HEK293 (cell line): ENCODE data around the gene DNAJC5.

Experiments used
- CTCF ChIA-PET: fragments of 350-600 bp; formaldehyde crosslinking; extraction: SDS; loops from one replicate; lab custom pipeline; 2021; ENCODE audit warnings: antibody characterized with exemption; lab: Yijun Ruan, JAX
- POLR2A ChIA-PET: fragments of 300-600 bp; formaldehyde crosslinking; extraction: SDS; loops from one replicate; lab custom pipeline; 2020; ENCODE audit warnings: antibody characterized with exemption, inconsistent platforms; lab: Yijun Ruan, JAX
- H3K27ac ChIP-seq: fragments of 200-500 bp; sonication (Bioruptor generic); 2 replicates; pipeline ENCODE4 v1.5.1; 2014; ENCODE audit warnings: low read depth, low read length, control low read depth, inconsistent platforms; ENCODE audit errors: extremely low read depth
- H3K36me3 ChIP-seq, 2 experiments: fragments of 200-500 bp in 1 of 2; sonication (Bioruptor generic) in 1 of 2; 1 replicate in 1 of 2; 2 replicates in 1 of 2; pipeline ENCODE4 v1.5.1; 2014 to 2017; ENCODE audit warnings: inconsistent platforms in 2 of 2, low read length in 2 of 2; ENCODE audit not compliant: control insufficient read depth in 2 of 2, insufficient read depth in 1 of 2
- H3K4me1 ChIP-seq: fragments of 200-500 bp; sonication (Bioruptor generic); 2 replicates; pipeline ENCODE4 v1.5.1; 2014; ENCODE audit warnings: mild to moderate bottlenecking, low read length, inconsistent platforms; ENCODE audit not compliant: control insufficient read depth, insufficient read depth
- H3K4me3 ChIP-seq: 2 replicates; pipeline ENCODE4 v1.5.1; 2011; ENCODE audit warnings: low read depth, mild to moderate bottlenecking, control low read depth, low read length, moderate library complexity
- H3K9me3 ChIP-seq: fragments of 200-500 bp; sonication (Bioruptor generic); 2 replicates; pipeline ENCODE4 v1.5.1; 2014; ENCODE audit warnings: low read depth, low read length, inconsistent platforms; ENCODE audit not compliant: control insufficient read depth, insufficient read depth
- HIC1 ChIP-seq: fragments of 450-650 bp; formaldehyde crosslinking; IDR thresholded peaks from 2 replicates; pipeline ENCODE4 v1.5.1; 2016; ENCODE audit warnings: missing biosample characterization, missing genetic modification characterization
- IKZF3 ChIP-seq: fragments of 450-650 bp; IDR thresholded peaks from 2 replicates; pipeline ENCODE4 v1.5.0; 2018; ENCODE audit warnings: missing biosample characterization, mild to moderate bottlenecking, missing genetic modification characterization, moderate library complexity
- KLF8 ChIP-seq: fragments of 450-650 bp; formaldehyde crosslinking; IDR thresholded peaks from 2 replicates; pipeline ENCODE4 v1.5.1; 2016; ENCODE audit warnings: missing biosample characterization, missing genetic modification characterization
- PATZ1 ChIP-seq: fragments of 450-650 bp; formaldehyde crosslinking; IDR thresholded peaks from 2 replicates; pipeline ENCODE4 v1.5.1; 2016; ENCODE audit warnings: missing biosample characterization, missing genetic modification characterization
- SP2 ChIP-seq: fragments of 450-650 bp; formaldehyde crosslinking; IDR thresholded peaks from 2 replicates; pipeline ENCODE4 v1.5.1; 2016; ENCODE audit warnings: missing biosample characterization, missing genetic modification characterization
- SP3 ChIP-seq: fragments of 450-650 bp; formaldehyde crosslinking; IDR thresholded peaks from 2 replicates; pipeline ENCODE4 v1.5.1; 2016; ENCODE audit warnings: missing biosample characterization, missing genetic modification characterization
- WT1 ChIP-seq: fragments of 450-650 bp; formaldehyde crosslinking; IDR thresholded peaks from 2 replicates; pipeline ENCODE4 v1.5.1; 2016; ENCODE audit warnings: missing biosample characterization, missing genetic modification characterization
- ZBTB26 ChIP-seq: fragments of 450-650 bp; formaldehyde crosslinking; optimal IDR thresholded peaks from 2 replicates; pipeline ENCODE3; 2016; ENCODE audit warnings: missing biosample characterization, mild to moderate bottlenecking, missing genetic modification characterization
- ZEB2 ChIP-seq: fragments of 450-650 bp; formaldehyde crosslinking; IDR thresholded peaks from 2 replicates; pipeline ENCODE4 v1.5.1; 2016; ENCODE audit warnings: missing biosample characterization, missing genetic modification characterization
- ZFP3 ChIP-seq: fragments of 450-650 bp; formaldehyde crosslinking; IDR thresholded peaks from 2 replicates; pipeline ENCODE4 v1.5.1; 2016; ENCODE audit warnings: low read depth, missing biosample characterization, missing genetic modification characterization
- ZIC2 ChIP-seq: fragments of 450-650 bp; formaldehyde crosslinking; IDR thresholded peaks from 2 replicates; pipeline ENCODE4 v1.5.1; 2016; ENCODE audit warnings: missing biosample characterization, missing genetic modification characterization
- ZNF311 ChIP-seq: fragments of 450-650 bp; formaldehyde crosslinking; IDR thresholded peaks from 2 replicates; pipeline ENCODE4 v1.5.1; 2017; ENCODE audit warnings: missing biosample characterization, missing genetic modification characterization, borderline replicate concordance
- ZNF488 ChIP-seq: fragments of 450-650 bp; formaldehyde crosslinking; IDR thresholded peaks from 2 replicates; pipeline ENCODE4 v1.5.1; 2016; ENCODE audit warnings: missing biosample characterization, missing genetic modification characterization

The DNAJC5 gene

GRCh38 chr20:63884506-63885263, 10.2 kb upstream of the DNAJC5 start:
- ChIA-PET CTCF (no interaction called here), POLR2A (interaction anchor here (0.7 kb wide), 1 partner anchor 38 kb away, joined by 3 read pairs; no protein-coding TSS in a partner anchor)
- no peak overlapping the region for H3K4me3 ChIP-seq
- no peak overlapping the region for H3K27ac ChIP-seq
- no peaks in the 10 kb centered on the region for H3K4me1 ChIP-seq
- TF ChIP-seq KLF8 (tag by site-specific recombination) (no peak), IKZF3 (tag by site-specific recombination) (no peak), HIC1 (0 out of 2 replicates have a peak, but pooled peaks have one; percentile 34), WT1 (tag by site-specific recombination) (no peak), SP3 (tag by site-specific recombination) (no peak), ZBTB26 (tag by site-specific recombination) (peak; percentile 11)
- peaks cover 0 to 77% of the 10 kb centered on the region in 2 experiments; a peak in 2 of 3 replicates for H3K36me3 ChIP-seq
- H3K9me3 ChIP-seq, result no peaks in the 10 kb centered on the region

- ChIA-PET CTCF (no interaction called here), POLR2A (no interaction called here)
- no peaks in the 10 kb centered on the region for H3K4me1 ChIP-seq
- no peaks in the 10 kb centered on the region for H3K9me3 ChIP-seq
- no peak overlapping the region for H3K27ac ChIP-seq
- no peak overlapping the region for H3K4me3 ChIP-seq
- H3K36me3 ChIP-seq, result peaks cover 0 to 85% of the 10 kb centered on the region in 2 experiments; a peak in 2 of 3 replicates
- TF ChIP-seq SP2 (tag by site-specific recombination) (no peak), ZIC2 (tag by site-specific recombination) (0 out of 2 replicates have a peak, but pooled peaks have one; percentile 14), ZEB2 (tag by site-specific recombination) (no peak), ZFP3 (tag by site-specific recombination) (no peak), ZNF488 (no peak), PATZ1 (tag by site-specific recombination) (no peak)
Observed at GRCh38 chr20:63885264-63886053, 9.5 kb upstream of the DNAJC5 start.

GRCh38 chr20:63886054-63886419, 8.9 kb upstream of the DNAJC5 start:
- ChIA-PET CTCF (interaction anchor here (0.7 kb wide), 1 partner anchor 171 kb away, joined by 5 read pairs; no protein-coding TSS in a partner anchor), POLR2A (no interaction called here)
- Histone ChIP-seq H3K4me3 (no peak overlapping the region), H3K9me3 (no peaks in the 10 kb centered on the region), H3K36me3 (peaks cover 0 to 90% of the 10 kb centered on the region in 2 experiments; a peak in 2 of 3 replicates), H3K4me1 (no peaks in the 10 kb centered on the region), H3K27ac (no peak overlapping the region)
- TF ChIP-seq ZNF311, result no peak
